ENCODE results near the gene CETN1.

DNA sequence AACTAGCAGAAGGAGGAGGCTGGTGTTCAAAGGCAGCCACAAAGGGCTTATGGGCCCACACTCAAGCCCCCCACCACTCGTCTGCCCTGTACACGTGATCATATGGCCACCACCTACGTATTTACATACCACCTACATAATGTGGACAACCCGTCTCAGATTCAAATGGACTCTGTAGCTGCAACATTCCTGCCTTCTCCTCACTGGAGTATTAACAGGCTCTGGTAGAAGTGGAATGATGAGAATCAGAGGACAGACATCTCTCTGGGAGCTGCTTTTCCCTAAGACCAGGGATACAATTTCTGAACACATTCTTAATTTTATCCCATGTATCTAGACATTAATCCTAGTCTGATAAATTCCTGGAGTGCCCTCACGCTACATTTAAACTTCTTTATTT, 9.5 kb upstream of the CETN1 start:
- TF ChIP-seq, protein P1, sequence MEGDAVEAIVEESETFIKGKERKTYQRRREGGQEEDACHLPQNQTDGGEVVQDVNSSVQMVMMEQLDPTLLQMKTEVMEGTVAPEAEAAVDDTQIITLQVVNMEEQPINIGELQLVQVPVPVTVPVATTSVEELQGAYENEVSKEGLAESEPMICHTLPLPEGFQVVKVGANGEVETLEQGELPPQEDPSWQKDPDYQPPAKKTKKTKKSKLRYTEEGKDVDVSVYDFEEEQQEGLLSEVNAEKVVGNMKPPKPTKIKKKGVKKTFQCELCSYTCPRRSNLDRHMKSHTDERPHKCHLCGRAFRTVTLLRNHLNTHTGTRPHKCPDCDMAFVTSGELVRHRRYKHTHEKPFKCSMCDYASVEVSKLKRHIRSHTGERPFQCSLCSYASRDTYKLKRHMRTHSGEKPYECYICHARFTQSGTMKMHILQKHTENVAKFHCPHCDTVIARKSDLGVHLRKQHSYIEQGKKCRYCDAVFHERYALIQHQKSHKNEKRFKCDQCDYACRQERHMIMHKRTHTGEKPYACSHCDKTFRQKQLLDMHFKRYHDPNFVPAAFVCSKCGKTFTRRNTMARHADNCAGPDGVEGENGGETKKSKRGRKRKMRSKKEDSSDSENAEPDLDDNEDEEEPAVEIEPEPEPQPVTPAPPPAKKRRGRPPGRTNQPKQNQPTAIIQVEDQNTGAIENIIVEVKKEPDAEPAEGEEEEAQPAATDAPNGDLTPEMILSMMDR (IDR thresholded peaks at IDR 0.05; ENCODE audit: low read depth, low read length) = no peak
- TF ChIP-seq EZH2phosphoT487 (IDR thresholded peaks at IDR 0.05; ENCODE audit: low read depth) = no peak
